GM18526 (cell line): ENCODE data around the gene KCTD2.

Experiments used
- POLR2A ChIP-seq: IDR thresholded peaks from 3 replicates; pipeline ENCODE4 v1.6.1; 2011; ENCODE audit not compliant: insufficient read length; ENCODE audit errors: extremely low read depth

The KCTD2 gene

DNA sequence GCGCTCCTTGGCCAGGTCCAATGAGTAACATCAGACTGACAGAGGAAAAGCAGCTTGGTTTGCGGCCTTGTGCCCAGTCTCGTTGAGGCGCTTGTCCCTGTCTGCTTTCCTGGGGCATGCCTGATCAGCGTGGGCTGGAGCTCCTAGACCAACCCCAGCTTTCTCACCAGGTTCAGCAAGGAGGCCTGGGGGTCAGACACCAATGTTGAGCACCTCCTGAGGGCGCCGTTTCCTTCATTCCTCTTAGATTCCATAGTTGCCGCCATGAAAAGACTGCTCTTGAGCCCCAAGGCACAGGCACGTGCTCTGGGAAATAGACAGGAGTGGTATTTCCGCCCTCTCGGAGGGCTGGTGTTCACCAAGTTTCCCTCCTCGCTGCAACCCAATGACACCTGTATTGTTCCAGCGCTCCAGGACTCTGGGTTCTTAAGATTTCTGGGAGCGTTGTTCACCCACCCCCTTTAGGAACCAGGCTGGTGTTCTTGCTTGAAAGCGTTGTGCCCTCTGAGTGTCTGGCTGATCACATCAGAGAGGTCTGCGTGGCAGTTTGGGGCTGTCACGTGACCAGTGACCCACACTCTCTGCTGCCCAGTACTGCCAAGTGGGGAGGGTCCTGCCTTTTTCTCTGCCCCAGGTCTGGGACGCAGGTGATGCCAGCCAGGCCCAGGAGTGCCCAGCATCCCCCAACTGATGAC lies 18.0 kb downstream of the KCTD2 start:
- TF ChIP-seq POLR2A: no peak

GRCh38 chr17:75065562-75066151 lies 18.6 kb downstream of the KCTD2 start:
- TF ChIP-seq POLR2A: no peak

- TF ChIP-seq POLR2A: no peak
Measured at GRCh38 chr17:75067856-75068255, 20.8 kb downstream of the KCTD2 start.

DNA sequence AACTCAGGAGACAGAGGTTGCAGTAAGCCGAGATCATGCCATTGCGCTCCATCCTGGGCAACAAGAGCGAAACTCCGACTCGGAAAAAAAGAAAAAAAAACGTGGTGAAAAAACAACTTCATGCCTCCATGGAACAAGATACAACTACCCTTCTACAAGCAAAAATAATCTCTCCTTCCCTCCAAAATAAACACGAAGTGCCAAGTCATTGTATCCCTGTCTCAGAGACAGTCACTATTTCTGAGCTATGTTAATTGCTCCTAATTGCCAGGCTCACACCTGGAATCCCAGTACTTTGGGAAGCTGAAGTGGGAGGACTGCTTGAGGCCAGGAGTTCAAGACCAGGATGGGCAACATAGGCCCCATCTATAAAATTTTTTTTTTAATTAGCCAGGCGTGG lies 21.7 kb downstream of the KCTD2 start:
- TF ChIP-seq POLR2A: no peak

GRCh38 chr17:75069783-75070182 lies 22.8 kb downstream of the KCTD2 start:
- TF ChIP-seq POLR2A: no peak

DNA sequence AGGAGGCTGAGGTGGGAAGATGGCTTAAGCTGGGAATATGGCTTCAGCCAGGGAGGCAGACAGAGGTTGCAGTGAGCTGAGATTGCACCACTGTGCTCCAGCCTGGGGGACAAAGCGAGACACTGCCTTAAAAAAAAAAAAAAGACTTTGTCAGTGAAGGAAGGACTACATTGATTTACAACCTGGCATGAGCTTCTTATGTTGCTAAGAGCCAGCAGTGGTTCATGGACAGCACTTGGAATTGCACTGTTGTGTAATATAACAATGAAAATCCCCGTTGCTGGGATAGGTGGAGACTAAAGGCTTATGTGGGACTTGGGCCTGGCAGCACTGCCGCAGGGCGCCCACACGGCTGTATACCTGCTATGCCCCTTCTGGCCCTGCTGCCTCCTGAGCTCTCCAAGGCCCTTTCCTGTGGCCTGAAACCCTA lies 26.6 kb downstream of the KCTD2 start:
- no peak for TF ChIP-seq POLR2A

DNA sequence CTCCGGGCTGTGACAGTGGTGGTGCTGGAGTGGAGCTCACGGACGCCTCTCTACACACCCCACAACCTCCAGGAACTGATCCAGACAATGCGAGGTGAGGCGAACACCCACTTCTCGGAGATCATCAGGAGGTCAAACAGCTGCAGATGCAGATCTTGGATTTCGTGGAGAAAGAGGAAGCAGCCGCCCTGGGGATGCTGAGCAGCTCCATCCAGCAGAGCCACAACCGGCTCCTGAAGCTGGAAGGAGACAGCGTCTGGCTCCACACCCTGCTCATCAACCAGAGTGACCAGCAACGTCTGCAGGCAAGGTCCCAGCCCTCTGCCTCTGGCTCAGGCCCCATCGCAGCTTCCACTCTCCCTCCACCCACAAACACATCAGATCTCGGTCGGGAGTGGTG lies 27.5 kb downstream of the KCTD2 start:
- TF ChIP-seq POLR2A: no peak

DNA sequence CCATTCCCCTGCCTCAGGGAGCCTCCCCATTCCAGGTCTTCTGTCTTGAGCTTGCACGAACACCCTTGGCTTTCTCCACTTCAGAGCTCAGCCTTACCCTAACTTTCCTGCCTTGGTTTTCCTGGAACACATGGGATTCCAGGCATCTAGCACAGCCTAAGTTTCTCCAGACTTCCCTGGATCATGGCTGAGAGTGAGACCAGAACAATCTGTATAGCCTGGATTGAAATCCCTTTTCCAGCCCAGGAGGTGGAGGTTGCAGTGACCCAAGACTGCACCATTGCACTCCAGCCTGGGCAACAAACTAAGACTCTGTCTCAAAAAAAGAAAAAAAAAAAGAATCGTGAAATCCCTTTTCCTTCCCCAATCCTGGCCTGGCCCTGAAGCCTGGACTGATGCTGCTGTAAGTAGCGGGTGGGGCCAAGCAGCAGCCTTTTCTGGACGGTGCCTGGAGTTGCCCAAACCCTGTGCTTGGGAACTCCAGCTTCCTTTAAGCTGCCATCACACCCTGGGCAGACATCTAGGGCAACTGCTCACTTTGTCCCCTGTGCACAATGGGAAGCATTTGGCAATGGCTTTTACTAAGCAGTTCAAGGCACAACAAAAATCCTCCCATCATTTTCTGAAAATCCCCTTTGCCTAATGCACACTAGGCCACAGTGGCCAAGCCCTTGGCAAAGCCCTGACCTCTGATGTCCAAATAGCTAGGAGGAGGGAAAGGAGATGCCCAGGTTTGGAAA lies 28.7 kb downstream of the KCTD2 start:
- no peak for TF ChIP-seq POLR2A

DNA sequence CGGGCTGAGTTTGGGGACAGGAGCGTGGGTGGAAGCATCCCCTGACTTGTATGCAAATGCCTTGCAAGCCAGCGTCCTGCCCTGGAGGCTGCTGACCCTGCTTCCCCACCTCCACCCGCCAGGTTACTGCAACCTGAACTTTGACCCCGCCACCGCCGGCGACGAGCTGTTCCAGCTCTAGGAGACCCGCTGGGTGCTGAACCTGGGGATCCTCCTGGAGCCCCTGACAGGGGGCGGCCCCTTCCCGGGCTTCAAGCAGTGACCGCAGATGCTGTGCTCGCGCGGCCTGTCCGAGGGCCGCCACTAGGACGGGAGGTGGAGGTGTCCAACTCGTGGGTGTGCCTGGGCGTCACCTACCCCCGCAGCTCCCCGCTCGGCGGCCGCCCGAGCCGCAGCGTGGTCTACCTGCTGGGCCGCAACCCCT lies 30.1 kb downstream of the KCTD2 start:
- no peak for TF ChIP-seq POLR2A

DNA sequence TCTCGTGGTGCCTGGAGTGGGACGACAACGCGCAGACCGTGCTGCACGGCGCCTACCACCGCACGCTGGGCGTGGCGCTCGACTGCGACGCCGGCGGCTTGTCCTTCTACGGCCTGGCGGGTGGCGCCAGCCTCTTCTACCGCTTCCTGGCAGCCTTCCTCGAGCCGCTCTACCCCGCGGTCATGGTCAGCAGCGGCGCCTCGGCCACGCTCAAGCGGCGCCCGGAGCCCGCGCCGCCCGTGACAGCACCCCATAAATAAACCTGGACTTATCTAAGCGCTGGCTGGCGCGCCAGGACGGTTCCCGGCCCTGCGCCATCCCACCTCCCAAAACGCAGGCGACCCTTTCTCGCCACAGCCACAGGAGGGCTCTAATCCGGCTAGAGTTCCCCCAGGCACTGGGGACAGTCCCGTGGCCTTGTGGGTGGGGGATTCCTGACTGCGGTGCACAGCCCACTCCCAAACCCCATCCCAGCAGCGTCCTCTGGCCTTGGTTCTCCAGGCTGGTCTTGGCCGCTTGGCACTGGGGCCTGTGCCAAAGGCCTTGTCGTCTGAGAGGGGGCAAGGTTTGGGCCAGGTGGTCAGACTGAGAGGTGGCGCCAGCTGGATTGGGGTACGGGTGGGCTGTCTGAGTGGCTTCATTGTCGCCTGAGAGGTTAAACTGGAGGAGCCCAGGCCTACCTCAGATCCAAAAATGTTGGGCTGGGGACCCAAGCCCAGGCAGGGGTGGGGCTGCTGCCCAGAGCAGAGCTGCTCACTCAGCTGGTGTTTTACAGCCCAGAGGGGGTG lies 30.7 kb downstream of the KCTD2 start:
- no peak for TF ChIP-seq POLR2A

GRCh38 chr17:75078284-75079022 lies 31.4 kb downstream of the KCTD2 start:
- TF ChIP-seq POLR2A: peak; percentile 42

DNA sequence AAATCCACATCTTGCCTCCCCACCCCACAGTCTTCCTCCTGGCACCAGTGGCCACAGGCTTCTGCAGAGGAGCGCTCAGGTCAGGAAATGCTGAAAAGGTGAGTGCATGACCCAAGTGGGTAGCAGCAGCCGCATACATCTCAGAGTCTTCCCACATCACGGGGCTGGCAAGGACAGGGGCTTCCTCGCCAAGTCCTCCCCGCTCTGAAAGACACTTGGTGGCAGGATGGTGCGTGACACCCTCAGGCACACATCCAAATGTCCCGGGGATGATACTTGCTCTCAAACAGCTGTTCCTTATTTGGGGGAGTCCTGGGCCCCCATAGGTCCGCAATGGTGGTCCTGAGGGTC lies 32.0 kb downstream of the KCTD2 start:
- no peak for TF ChIP-seq POLR2A

DNA sequence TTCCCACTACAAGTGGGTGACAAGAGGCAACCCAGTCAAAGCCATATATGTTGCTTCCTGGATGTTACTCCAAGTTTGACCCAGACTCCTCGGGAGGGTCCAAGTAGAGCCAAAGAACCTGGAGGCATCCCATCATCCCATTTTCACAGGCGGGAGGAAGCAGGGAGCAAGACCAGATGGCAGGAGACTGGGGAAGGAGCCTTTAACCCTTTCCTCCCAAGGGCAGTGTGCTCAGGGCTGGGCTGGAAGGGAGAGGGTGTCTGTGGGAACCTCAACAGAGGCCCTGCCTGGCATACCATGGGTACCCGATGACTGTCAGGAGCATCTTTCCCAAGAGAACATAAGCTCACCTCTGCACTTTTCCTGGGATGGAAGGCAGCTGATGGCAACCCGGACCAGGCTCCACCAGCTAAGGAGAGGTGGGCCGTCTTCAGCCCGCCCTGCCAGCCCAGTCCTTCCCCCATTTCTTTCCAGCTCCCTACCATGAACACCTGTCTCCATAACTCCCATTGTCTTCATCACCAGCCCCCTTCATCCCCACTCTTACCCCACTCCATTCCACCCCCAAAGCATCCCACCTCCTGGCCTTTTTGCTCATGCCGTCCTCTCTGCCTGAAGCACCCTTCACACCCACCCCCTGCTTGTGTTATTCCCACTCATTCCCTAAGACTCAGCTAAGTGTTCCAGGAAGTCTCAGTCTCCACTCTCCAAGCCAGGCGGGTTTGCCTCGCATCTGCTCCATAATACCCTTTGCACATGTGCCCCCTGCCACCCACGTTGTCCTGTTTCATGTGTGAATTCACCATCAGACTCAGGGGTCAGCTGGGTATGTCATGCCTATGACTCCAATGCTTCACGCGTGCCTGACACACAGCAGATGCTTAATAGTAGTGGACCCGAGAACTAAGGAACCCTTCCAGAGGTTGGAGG lies 34.9 kb downstream of the KCTD2 start:
- TF ChIP-seq POLR2A: no peak

- TF ChIP-seq POLR2A: no peak
Measured at GRCh38 chr17:75082683-75083082, 35.7 kb downstream of the KCTD2 start.
